ENCODE measurements around the gene OR4D2. TPM values are rescaled to one million over a fixed set of nuclear protein-coding genes. Genes with fewer than 3 reads are reported as not detected.

The OR4D2 gene
- total and polyA plus RNA-seq, 4 donors = not detected

GRCh38 chr17:58210922-58211321 lies 44.1 kb downstream of the OR4D2 start:
- intact Hi-C loops (cut with DNase I) = no loop called here
- H3K27ac ChIP-seq (ENCODE audit: low read depth in 1 of 2, low read length in 2 of 2) = no peak overlapping the region
- ATAC-seq (ENCODE audit: low FRiP score) (no peak), DNase-seq (no peak)
- H3K4me3 ChIP-seq (ENCODE audit: low read length in 2 of 2) = no peak overlapping the region
- peaks cover 12 to 13% of the 10 kb centered on the region in 2 donors for H3K36me3 ChIP-seq (ENCODE audit: control insufficient read depth in 1 of 2, insufficient read depth in 2 of 2, low read length in 1 of 2)
- no peaks in the 10 kb centered on the region for H3K27me3 ChIP-seq (ENCODE audit: control insufficient read depth in 1 of 2, insufficient read depth in 2 of 2, low read length in 1 of 2)
- 81 to 83% methylated on average over 5 of the region's 5 CpGs for WGBS, 2 donors
- no peaks in the 10 kb centered on the region for H3K4me1 ChIP-seq (ENCODE audit: control insufficient read depth in 1 of 2, insufficient read depth in 2 of 2, low read length in 2 of 2)
- H3K9me3 ChIP-seq (ENCODE audit: control insufficient read depth, low read length) = no peaks in the 10 kb centered on the region

GRCh38 chr17:58215685-58216084 lies 48.9 kb downstream of the OR4D2 start:
- DNase-seq (no peak), ATAC-seq (ENCODE audit: low FRiP score) (no peak)
- Histone ChIP-seq H3K27ac (ENCODE audit: low read depth in 1 of 2, low read length in 2 of 2) (no peak overlapping the region), H3K4me1 (ENCODE audit: control insufficient read depth in 1 of 2, insufficient read depth in 2 of 2, low read length in 2 of 2) (no peaks in the 10 kb centered on the region), H3K27me3 (ENCODE audit: control insufficient read depth in 1 of 2, insufficient read depth in 2 of 2, low read length in 1 of 2) (no peaks in the 10 kb centered on the region), H3K36me3 (ENCODE audit: control insufficient read depth in 1 of 2, insufficient read depth in 2 of 2, low read length in 1 of 2) (peaks cover 9 to 10% of the 10 kb centered on the region in 2 donors), H3K4me3 (ENCODE audit: low read length in 2 of 2) (no peak overlapping the region), H3K9me3 (ENCODE audit: control insufficient read depth, low read length) (no peaks in the 10 kb centered on the region)
- intact Hi-C loops (cut with DNase I) = no loop called here

- 88 to 89% methylated on average over 3 of the region's 3 CpGs for WGBS, 2 donors
- ATAC-seq (ENCODE audit: low FRiP score) (no peak), DNase-seq (no peak)
- H3K4me3 ChIP-seq (ENCODE audit: low read length in 2 of 2) = no peak overlapping the region
- H3K27me3 ChIP-seq (ENCODE audit: control insufficient read depth in 1 of 2, insufficient read depth in 2 of 2, low read length in 1 of 2) = no peaks in the 10 kb centered on the region
- H3K36me3 ChIP-seq (ENCODE audit: control insufficient read depth in 1 of 2, insufficient read depth in 2 of 2, low read length in 1 of 2) = peaks cover 6 to 7% of the 10 kb centered on the region in 2 donors
- H3K4me1 ChIP-seq (ENCODE audit: control insufficient read depth in 1 of 2, insufficient read depth in 2 of 2, low read length in 2 of 2) = no peaks in the 10 kb centered on the region
- H3K9me3 ChIP-seq (ENCODE audit: control insufficient read depth, low read length) = no peaks in the 10 kb centered on the region
- no peak overlapping the region for H3K27ac ChIP-seq (ENCODE audit: low read depth in 1 of 2, low read length in 2 of 2)
- intact Hi-C loops (cut with DNase I) = no loop called here
Observed at GRCh38 chr17:58217766-58218165, 51.0 kb downstream of the OR4D2 start.

GRCh38 chr17:58219007-58219788 lies 52.4 kb downstream of the OR4D2 start, which contains the start of gene MKS1:
Gene MKS1, minus strand, starts transcription at chr17:58219255. Its CDS starts 25 bp downstream, at chr17:58219230.
- Histone ChIP-seq H3K4me3 (ENCODE audit: low read length in 2 of 2) (peak within 1 kb of the TSS; percentile 52 to 65), H3K9me3 (ENCODE audit: control insufficient read depth, low read length) (no peaks in the 10 kb centered on the region), H3K27me3 (ENCODE audit: control insufficient read depth in 1 of 2, insufficient read depth in 2 of 2, low read length in 1 of 2) (no peaks in the 10 kb centered on the region), H3K27ac (ENCODE audit: low read depth in 1 of 2, low read length in 2 of 2) (peak within 1 kb of the TSS in 1 of 2 donors; percentile 39), H3K36me3 (ENCODE audit: control insufficient read depth in 1 of 2, insufficient read depth in 2 of 2, low read length in 1 of 2) (peaks cover 0 to 2% of the 10 kb centered on the region in 2 donors), H3K4me1 (ENCODE audit: control insufficient read depth in 1 of 2, insufficient read depth in 2 of 2, low read length in 2 of 2) (no peaks in the 10 kb centered on the region)
- peak; percentile 99 for ATAC-seq (ENCODE audit: low FRiP score)
- intact Hi-C loops (cut with DNase I) = no loop called here
- 1 to 2% methylated on average over 46 to 56 of the region's 56 CpGs for WGBS, 2 donors
- DNase-seq = peak; percentile 97 to 99

- WGBS, 2 donors = 10 to 13% methylated on average over 7 of the region's 7 CpGs
- no peaks in the 10 kb centered on the region for H3K4me1 ChIP-seq (ENCODE audit: control insufficient read depth in 1 of 2, insufficient read depth in 2 of 2, low read length in 2 of 2)
- peak overlapping the region; percentile 10 to 43 for H3K4me3 ChIP-seq (ENCODE audit: low read length in 2 of 2)
- H3K27me3 ChIP-seq (ENCODE audit: control insufficient read depth in 1 of 2, insufficient read depth in 2 of 2, low read length in 1 of 2) = no peaks in the 10 kb centered on the region
- intact Hi-C loops (cut with DNase I) = no loop called here
- no peaks in the 10 kb centered on the region for H3K36me3 ChIP-seq (ENCODE audit: control insufficient read depth in 1 of 2, insufficient read depth in 2 of 2, low read length in 1 of 2)
- no peak for ATAC-seq (ENCODE audit: low FRiP score)
- no peak for DNase-seq
- no peaks in the 10 kb centered on the region for H3K9me3 ChIP-seq (ENCODE audit: control insufficient read depth, low read length)
- no peak overlapping the region for H3K27ac ChIP-seq (ENCODE audit: low read depth in 1 of 2, low read length in 2 of 2)
Observed at GRCh38 chr17:58219789-58220183, 53.0 kb downstream of the OR4D2 start.

Other genes starting within 250 kb of the OR4D2 start
- 10 to 100 TPM; 42.9 to 43.6 TPM for gene CUEDC1, start 211.6 kb upstream of the OR4D2 start, total RNA-seq
- 10 to 100 TPM; 25.4 to 26.7 TPM for gene CUEDC1, start 211.6 kb upstream of the OR4D2 start, polyA plus RNA-seq
- 10 to 100 TPM; 57.3 to 59.8 TPM for gene VEZF1, start 178.7 kb upstream of the OR4D2 start, total RNA-seq
- gene VEZF1, start 178.7 kb upstream of the OR4D2 start, polyA plus RNA-seq = 10 to 100 TPM; 21.2 to 27.7 TPM
- 100 to 1,000 TPM; 138 to 147 TPM for gene SRSF1, start 159.7 kb upstream of the OR4D2 start, total RNA-seq
- gene SRSF1, start 159.7 kb upstream of the OR4D2 start, polyA plus RNA-seq = 100 to 1,000 TPM in 1 of 2 donors, 10 to 100 TPM in 1; 84.5 to 102 TPM
- 10 to 100 TPM; 29.3 to 35.7 TPM for gene DYNLL2, start 83.6 kb upstream of the OR4D2 start, total RNA-seq
- 10 to 100 TPM; 17.5 to 56.0 TPM for gene DYNLL2, start 83.6 kb upstream of the OR4D2 start, polyA plus RNA-seq
- not detected for gene OR4D1, start 18.6 kb upstream of the OR4D2 start, total RNA-seq
- not detected for gene OR4D1, start 18.6 kb upstream of the OR4D2 start, polyA plus RNA-seq
- gene EPX, start 25.7 kb downstream of the OR4D2 start, total RNA-seq = not detected
- not detected for gene EPX, start 25.7 kb downstream of the OR4D2 start, polyA plus RNA-seq
- 10 to 100 TPM; 10.1 to 13.3 TPM for gene MKS1, start 52.3 kb downstream of the OR4D2 start, total RNA-seq
- gene MKS1, start 52.3 kb downstream of the OR4D2 start, polyA plus RNA-seq = 10 to 100 TPM in 1 of 2 donors, 1 to 10 TPM in 1; 4.3 to 13.8 TPM
- gene LPO, start 71.6 kb downstream of the OR4D2 start, total RNA-seq = not detected
- not detected for gene LPO, start 71.6 kb downstream of the OR4D2 start, polyA plus RNA-seq
- gene MPO, start 114.0 kb downstream of the OR4D2 start, total RNA-seq = under 1 TPM; 0.26 to 0.63 TPM
- under 1 TPM; 0.18 to 0.38 TPM for gene MPO, start 114.0 kb downstream of the OR4D2 start, polyA plus RNA-seq
- gene TSPOAP1, start 161.8 kb downstream of the OR4D2 start, total RNA-seq = 10 to 100 TPM in 1 of 2 donors, 1 to 10 TPM in 1; 9.0 to 21.0 TPM
- gene TSPOAP1, start 161.8 kb downstream of the OR4D2 start, polyA plus RNA-seq = 10 to 100 TPM in 1 of 2 donors, 1 to 10 TPM in 1; 4.3 to 46.7 TPM
- gene SUPT4H1, start 185.2 kb downstream of the OR4D2 start, total RNA-seq = 10 to 100 TPM; 38.4 to 56.3 TPM
- gene SUPT4H1, start 185.2 kb downstream of the OR4D2 start, polyA plus RNA-seq = 10 to 100 TPM; 69.1 to 78.2 TPM

Data from aorta (tissue), 5 donors.